Fibroblast of skin of right quadriceps (primary cell): ENCODE results near the gene SLC7A5.
"Not testable (repeated sequence)": the region's sequence is repeated elsewhere in the genome, so short reads cannot be mapped to it uniquely, and the experiment has no call there.

Source experiments
- DNase-seq: peaks from one replicate; pipeline ENCODE4 v3.0.0-alpha.2; 2013

SLC7A5 gene

GRCh38 chr16:87831421-87832136 is 37.7 kb downstream of the SLC7A5 start:
- no peak for DNase-seq

GRCh38 chr16:87830673-87831420 is 38.5 kb downstream of the SLC7A5 start:
- no peak for DNase-seq

GRCh38 chr16:87829988-87830672 is 39.2 kb downstream of the SLC7A5 start:
- no peak for DNase-seq

GRCh38 chr16:87829622-87829980 is 39.7 kb downstream of the SLC7A5 start:
- DNase-seq: no peak

GRCh38 chr16:87828907-87829621 is 40.2 kb downstream of the SLC7A5 start:
- no peak for DNase-seq

GRCh38 chr16:87828071-87828906 is 41.0 kb downstream of the SLC7A5 start:
- DNase-seq: no peak

- DNase-seq: not testable (repeated sequence)
Measured at GRCh38 chr16:87827588-87827915, 41.8 kb downstream of the SLC7A5 start.

- no peak for DNase-seq
Measured at GRCh38 chr16:87826798-87827587, 42.3 kb downstream of the SLC7A5 start.

GRCh38 chr16:87826407-87826797 is 42.9 kb downstream of the SLC7A5 start:
- not testable (repeated sequence) for DNase-seq

GRCh38 chr16:87825842-87826120 is 43.5 kb downstream of the SLC7A5 start:
- DNase-seq: not testable (repeated sequence)

- DNase-seq: no peak
Measured at GRCh38 chr16:87824991-87825841, 44.1 kb downstream of the SLC7A5 start.

GRCh38 chr16:87824016-87824990 is 45.0 kb downstream of the SLC7A5 start:
- DNase-seq: no peak

- DNase-seq: no peak
Measured at GRCh38 chr16:87823181-87823929, 46.0 kb downstream of the SLC7A5 start.

GRCh38 chr16:87822108-87822970 is 47.0 kb downstream of the SLC7A5 start:
- no peak for DNase-seq

GRCh38 chr16:87821376-87822107 is 47.8 kb downstream of the SLC7A5 start:
- DNase-seq: no peak

GRCh38 chr16:87819983-87820382 is 49.3 kb downstream of the SLC7A5 start:
- DNase-seq: no peak

- DNase-seq: no peak
Measured at GRCh38 chr16:87819282-87819681, 50.0 kb downstream of the SLC7A5 start.
